MCF 10A (cell line): ENCODE results near the gene PON2. TPM values are rescaled to one million over a fixed set of nuclear protein-coding genes. Genes with fewer than 3 reads are reported as not detected.

Source experiments
- BruUV-seq: library from RNA; stranded (reverse); fragments of 400-500 nt; replicated peaks from 2 replicates; lab custom pipeline; 2021; lab: Mats Ljungman, UMichigan
- CTCF ChIA-PET: fragments of 300-600 bp; sonication (Branson Sonifier 250); formaldehyde crosslinking; extraction: SDS; loops from one replicate; lab custom pipeline; 2021; ENCODE audit warnings: antibody characterized with exemption, inconsistent platforms; lab: Yijun Ruan, JAX
- POLR2A ChIA-PET: fragments of 300-600, 350-650 bp; sonication (Branson Sonifier 250); formaldehyde crosslinking; extraction: SDS; loops from one replicate; lab custom pipeline; 2020; ENCODE audit warnings: antibody characterized with exemption, inconsistent platforms; lab: Yijun Ruan, JAX
- DNase-seq: peaks from one replicate; pipeline ENCODE4 v3.0.0-alpha.2; 2018; ENCODE audit not compliant: unreplicated experiment
- H3K27ac Mint-ChIP-seq: one replicate; pipeline ENCODE4 v1.8.0; 2022; ENCODE audit warnings: mild to moderate bottlenecking, low read depth, mixed read lengths; ENCODE audit not compliant: unreplicated experiment
- H3K27me3 Mint-ChIP-seq: one replicate; pipeline ENCODE4 v1.8.0; 2022; ENCODE audit warnings: mixed read lengths; ENCODE audit not compliant: insufficient read depth, unreplicated experiment
- H3K36me3 Mint-ChIP-seq: one replicate; pipeline ENCODE4 v1.8.0; 2022; ENCODE audit warnings: mild to moderate bottlenecking, moderate library complexity, mixed read lengths; ENCODE audit not compliant: insufficient read depth, unreplicated experiment
- H3K4me1 Mint-ChIP-seq: one replicate; pipeline ENCODE4 v1.8.0; 2022; ENCODE audit warnings: mixed read lengths; ENCODE audit not compliant: insufficient read depth, unreplicated experiment
- H3K4me3 Mint-ChIP-seq: one replicate; pipeline ENCODE4 v1.8.0; 2022; ENCODE audit warnings: mild to moderate bottlenecking, moderate library complexity, mixed read lengths; ENCODE audit not compliant: unreplicated experiment
- H3K9me3 Mint-ChIP-seq: one replicate; pipeline ENCODE4 v1.8.0; 2022; ENCODE audit warnings: mixed read lengths; ENCODE audit not compliant: unreplicated experiment
- CTCF ChIP-seq: fragments of 200-600 bp; IDR thresholded peaks from one replicate; pipeline ENCODE4 v1.8.0; 2022; ENCODE audit warnings: antibody characterized with exemption, mild to moderate bottlenecking; ENCODE audit not compliant: unreplicated experiment
- intact Hi-C: fragments of 100-400 bp; cut with micrococcal nuclease; formaldehyde crosslinking; loops from 2 replicates; pipeline ENCODE4 v1.14.1; 2022
- total RNA-seq: library from RNA; stranded (reverse); gene quantifications from 2 replicates; pipeline ENCODE4 v1.2.3, GENCODE V29; 2022

PON2 gene
- total RNA-seq, 1 experiment from 2014 or later: 140 TPM

- intact Hi-C loops: no loop called here
- no peaks in the 10 kb centered on the region for H3K9me3 Mint-ChIP-seq
- H3K4me3 Mint-ChIP-seq: no peak overlapping the region
- H3K4me1 Mint-ChIP-seq: peaks cover 7% of the 10 kb centered on the region
- CTCF ChIA-PET: interaction anchor here (0.6 to 1.1 kb wide), 2 partner anchors 242 to 1051 kb away, joined by 3 to 4 read pairs; no protein-coding TSS in a partner anchor
- BruUV-seq: no TSS peak
- H3K36me3 Mint-ChIP-seq: no peaks in the 10 kb centered on the region
- no peak for DNase-seq
- H3K27ac Mint-ChIP-seq: no peak overlapping the region
- TF ChIP-seq CTCF: no peak
- POLR2A ChIA-PET: interaction anchor here (1.1 to 1.3 kb wide), 3 partner anchors 9 to 12 kb away, joined by 4 to 5 read pairs (median 4); partner anchors contain the start of gene PON2
- H3K27me3 Mint-ChIP-seq: no peaks in the 10 kb centered on the region
Measured at GRCh38 chr7:95446618-95447017, 11.8 kb upstream of the PON2 start.

DNA sequence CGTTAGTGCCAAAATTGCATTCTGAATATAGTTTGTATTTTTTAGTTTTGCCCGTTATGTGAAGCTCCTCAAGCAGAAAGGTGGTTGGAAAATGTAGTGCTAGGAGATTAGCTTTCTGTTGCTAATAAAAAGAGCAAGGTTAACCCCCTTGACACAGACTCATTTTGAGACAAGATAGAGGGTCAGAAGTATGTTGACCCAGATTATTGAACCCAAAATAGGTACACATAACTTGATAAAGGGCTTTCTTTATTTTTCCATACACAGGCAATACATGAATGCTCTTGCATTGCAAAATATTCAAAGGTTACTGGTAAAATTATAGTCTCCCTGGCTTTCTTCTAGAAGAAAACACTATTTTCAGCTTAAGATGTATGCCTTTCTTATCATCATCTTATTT is 10.0 kb upstream of the PON2 start:
- H3K9me3 Mint-ChIP-seq: no peaks in the 10 kb centered on the region
- ChIA-PET CTCF (interaction anchor here (0.7 kb wide), 1 partner anchor 31 kb away, joined by 3 read pairs; no protein-coding TSS in a partner anchor), POLR2A (interaction anchor here (0.7 to 2.6 kb wide), 4 partner anchors 8 to 14 kb away, joined by 3 to 22 read pairs (median 4); partner anchors contain the start of gene PON2)
- H3K36me3 Mint-ChIP-seq: no peaks in the 10 kb centered on the region
- DNase-seq: no peak
- no peaks in the 10 kb centered on the region for H3K27me3 Mint-ChIP-seq
- H3K27ac Mint-ChIP-seq: no peak overlapping the region
- no TSS peak for BruUV-seq
- no peak overlapping the region for H3K4me3 Mint-ChIP-seq
- no peak for TF ChIP-seq CTCF
- intact Hi-C loops: no loop called here
- H3K4me1 Mint-ChIP-seq: peaks cover 21% of the 10 kb centered on the region

- Mint-ChIP-seq H3K27ac (peak overlapping the region; percentile 0), H3K4me3 (no peak overlapping the region), H3K4me1 (peaks cover 36% of the 10 kb centered on the region), H3K9me3 (no peaks in the 10 kb centered on the region), H3K36me3 (no peaks in the 10 kb centered on the region), H3K27me3 (no peaks in the 10 kb centered on the region)
- ChIA-PET CTCF (interaction anchor here (0.8 to 1.1 kb wide), 2 partner anchors 246 to 1046 kb away, joined by 3 read pairs; no protein-coding TSS in a partner anchor), POLR2A (no interaction called here)
- DNase-seq: no peak
- BruUV-seq: no TSS peak
- intact Hi-C loops: no loop called here
- no peak for TF ChIP-seq CTCF
Measured at GRCh38 chr7:95441042-95441823, 6.4 kb upstream of the PON2 start.

DNA sequence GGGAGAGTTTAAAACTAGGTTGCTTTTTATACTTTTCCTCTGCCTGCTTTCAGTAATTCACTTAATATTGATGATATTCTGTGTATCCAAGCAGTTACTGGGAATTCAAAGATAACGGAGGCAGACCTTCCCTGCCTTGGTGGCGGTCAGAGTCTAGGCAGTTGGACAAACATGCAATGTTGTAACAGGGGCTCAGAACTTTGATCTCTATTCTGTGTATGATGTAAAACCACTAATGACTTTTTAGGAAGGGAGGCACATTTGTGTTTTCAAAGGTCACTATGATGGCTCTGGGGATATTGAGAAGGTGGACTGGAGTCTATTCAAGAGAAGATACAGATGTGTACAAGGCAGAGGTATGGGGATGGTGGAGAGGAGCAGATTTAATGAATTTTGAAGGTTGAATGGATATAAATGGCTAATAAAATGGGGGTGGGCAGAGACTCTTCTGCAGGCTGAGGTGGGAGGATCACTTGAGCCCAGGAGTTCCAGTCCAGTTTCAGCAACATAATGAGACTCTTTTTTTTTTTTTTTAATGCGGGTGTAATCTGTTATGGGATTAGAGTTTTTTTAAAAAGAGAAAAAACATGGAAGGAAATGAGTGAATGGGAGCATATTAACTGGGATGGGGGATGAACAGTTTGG is 5.7 kb upstream of the PON2 start:
- no peak overlapping the region for H3K27ac Mint-ChIP-seq

More for the DNA sequence above, 5.7 kb upstream of the PON2 start:
- H3K9me3 Mint-ChIP-seq: no peaks in the 10 kb centered on the region
- H3K4me1 Mint-ChIP-seq: peaks cover 43% of the 10 kb centered on the region
- ChIA-PET POLR2A (no interaction called here), CTCF (no interaction called here)
- BruUV-seq: no TSS peak
- H3K4me3 Mint-ChIP-seq: no peak overlapping the region
- H3K27me3 Mint-ChIP-seq: no peaks in the 10 kb centered on the region
- intact Hi-C loops: no loop called here
- TF ChIP-seq CTCF: no peak
- no peaks in the 10 kb centered on the region for H3K36me3 Mint-ChIP-seq
- DNase-seq: no peak
